Epithelial cell of esophagus (primary cell): Measurements from ENCODE around the gene C11orf42.
A peak's percentile ranks its signal among the peaks of the same experiment; 100 is the strongest.

Experiments
- DNase-seq: peaks from one replicate; pipeline ENCODE4 v3.0.0; 2010; ENCODE audit warnings: low read depth
- H3K4me3 ChIP-seq: 2 replicates; pipeline ENCODE4 v1.5.1; 2011; ENCODE audit warnings: mild to moderate bottlenecking, low read length, control low read depth
- CTCF ChIP-seq: IDR thresholded peaks from 2 replicates; pipeline ENCODE4 v1.5.1; 2011; ENCODE audit warnings: low read depth, mild to moderate bottlenecking, low read length, control low read depth, inconsistent platforms; ENCODE audit not compliant: insufficient read depth; ENCODE audit errors: missing control alignments

C11orf42 gene

GRCh38 chr11:6204706-6205105 is 651 bp upstream of the C11orf42 start:
- no peak for TF ChIP-seq CTCF
- H3K4me3 ChIP-seq = no peak overlapping the region
- peak; percentile 71 for DNase-seq

- H3K4me3 ChIP-seq = no peak overlapping the region
- DNase-seq = no peak
- TF ChIP-seq CTCF = no peak
Measured at GRCh38 chr11:6206456-6207180, 1.3 kb downstream of the C11orf42 start.

- TF ChIP-seq CTCF = no peak
- H3K4me3 ChIP-seq = no peak overlapping the region
Measured at GRCh38 chr11:6209801-6210200, 4.4 kb downstream of the C11orf42 start.

GRCh38 chr11:6210274-6210955 is 5.1 kb downstream of the C11orf42 start:
- no peak for DNase-seq
- no peak for TF ChIP-seq CTCF

More at GRCh38 chr11:6209801-6210200, 4.4 kb downstream of the C11orf42 start:
- DNase-seq = no peak

GRCh38 chr11:6214530-6214929 is 9.2 kb downstream of the C11orf42 start:
- no peak for TF ChIP-seq CTCF
- DNase-seq = no peak
- no peak overlapping the region for H3K4me3 ChIP-seq

More at GRCh38 chr11:6210274-6210955, 5.1 kb downstream of the C11orf42 start:
- no peak overlapping the region for H3K4me3 ChIP-seq

GRCh38 chr11:6216501-6216900 is 11.1 kb downstream of the C11orf42 start:
- TF ChIP-seq CTCF = no peak
- DNase-seq = no peak

More at GRCh38 chr11:6216501-6216900, 11.1 kb downstream of the C11orf42 start:
- H3K4me3 ChIP-seq = no peak overlapping the region
